ENCODE measurements around the gene NKAIN2. TPM values are rescaled to one million over a fixed set of nuclear protein-coding genes. Genes with fewer than 3 reads are reported as not detected.

The NKAIN2 gene
- total RNA-seq, result 48.4 TPM

GRCh38 chr6:123803504-123804013 is at the start of gene NKAIN2:
Gene NKAIN2 (plus strand): TSS chr6:123803865.
- no peak for DNase-seq (ENCODE audit: low spot score)
- intact Hi-C loops (cut with DNase I), result no loop called here
- no peak for ATAC-seq

GRCh38 chr6:123759472-123759871 is 44.2 kb upstream of the NKAIN2 start:
- intact Hi-C loops (cut with DNase I), result no loop called here
- no peak for DNase-seq (ENCODE audit: low spot score)
- no peak for ATAC-seq

GRCh38 chr6:123763904-123764303 is 39.8 kb upstream of the NKAIN2 start:
- intact Hi-C loops (cut with DNase I), result no loop called here
- no peak for ATAC-seq
- DNase-seq (ENCODE audit: low spot score), result no peak

- intact Hi-C loops (cut with DNase I), result no loop called here
- no peak for DNase-seq (ENCODE audit: low spot score)
- ATAC-seq, result no peak
Observed at GRCh38 chr6:123764722-123765121, 38.9 kb upstream of the NKAIN2 start.

GRCh38 chr6:123768921-123769320 is 34.7 kb upstream of the NKAIN2 start:
- DNase-seq (ENCODE audit: low spot score) (no peak), ATAC-seq (no peak)
- intact Hi-C loops (cut with DNase I), result no loop called here

GRCh38 chr6:123769431-123769830 is 34.2 kb upstream of the NKAIN2 start:
- DNase-seq (ENCODE audit: low spot score) (no peak), ATAC-seq (no peak)
- intact Hi-C loops (cut with DNase I), result no loop called here

- intact Hi-C loops (cut with DNase I), result no loop called here
- ATAC-seq, result no peak
- no peak for DNase-seq (ENCODE audit: low spot score)
Observed at GRCh38 chr6:123770247-123770949, 33.3 kb upstream of the NKAIN2 start.

- DNase-seq (ENCODE audit: low spot score), result no peak
- no peak for ATAC-seq
- intact Hi-C loops (cut with DNase I), result no loop called here
Observed at GRCh38 chr6:123771126-123771525, 32.5 kb upstream of the NKAIN2 start.

GRCh38 chr6:123777563-123777962 is 26.1 kb upstream of the NKAIN2 start:
- intact Hi-C loops (cut with DNase I), result no loop called here
- DNase-seq (ENCODE audit: low spot score) (no peak), ATAC-seq (no peak)

- intact Hi-C loops (cut with DNase I), result no loop called here
- ATAC-seq (no peak), DNase-seq (ENCODE audit: low spot score) (no peak)
Observed at GRCh38 chr6:123780021-123780420, 23.6 kb upstream of the NKAIN2 start.

- intact Hi-C loops (cut with DNase I), result no loop called here
- DNase-seq (ENCODE audit: low spot score) (no peak), ATAC-seq (no peak)
Observed at GRCh38 chr6:123784330-123784729, 19.3 kb upstream of the NKAIN2 start.

- ATAC-seq, result no peak
- DNase-seq (ENCODE audit: low spot score), result no peak
- intact Hi-C loops (cut with DNase I), result no loop called here
Observed at GRCh38 chr6:123785039-123785438, 18.6 kb upstream of the NKAIN2 start.

- ATAC-seq, result no peak
- no peak for DNase-seq (ENCODE audit: low spot score)
- intact Hi-C loops (cut with DNase I), result no loop called here
Observed at GRCh38 chr6:123788319-123788718, 15.3 kb upstream of the NKAIN2 start.

- no peak for DNase-seq (ENCODE audit: low spot score)
- no peak for ATAC-seq
- intact Hi-C loops (cut with DNase I), result no loop called here
Observed at GRCh38 chr6:123794190-123794589, 9.5 kb upstream of the NKAIN2 start.

- ATAC-seq, result no peak
- intact Hi-C loops (cut with DNase I), result no loop called here
- DNase-seq (ENCODE audit: low spot score), result no peak
Observed at GRCh38 chr6:123794799-123795198, 8.9 kb upstream of the NKAIN2 start.

GRCh38 chr6:123801067-123801466 is 2.6 kb upstream of the NKAIN2 start:
- DNase-seq (ENCODE audit: low spot score) (no peak), ATAC-seq (no peak)
- intact Hi-C loops (cut with DNase I), result no loop called here

- intact Hi-C loops (cut with DNase I), result no loop called here
- ATAC-seq (peak; percentile 33), DNase-seq (ENCODE audit: low spot score) (no peak)
Observed at GRCh38 chr6:123802351-123802696, 1.3 kb upstream of the NKAIN2 start.

- intact Hi-C loops (cut with DNase I), result no loop called here
- DNase-seq (ENCODE audit: low spot score), result peak; percentile 90
Observed at GRCh38 chr6:123802697-123803503, 765 bp upstream of the NKAIN2 start.

GRCh38 chr6:123804014-123804786 is 535 bp downstream of the NKAIN2 start:
- intact Hi-C loops (cut with DNase I), result no loop called here
- DNase-seq (ENCODE audit: low spot score) (peak; percentile 59), ATAC-seq (no peak)

More at GRCh38 chr6:123802697-123803503, 765 bp upstream of the NKAIN2 start:
- ATAC-seq, result peak; percentile 95
